Measurements from ENCODE around the gene ATP10A.

The ATP10A gene

GRCh38 chr15:25738171-25738965 is 124.8 kb downstream of the ATP10A start:
- no peaks in the 10 kb centered on the region for H3K4me1 ChIP-seq (ENCODE audit: insufficient read depth, low read length, severe bottlenecking)
- no peaks in the 10 kb centered on the region for H3F3A ChIP-seq (ENCODE audit: insufficient read depth, low read length)

GRCh38 chr15:25737218-25737643 is 125.9 kb downstream of the ATP10A start:
- H3K9me2 ChIP-seq (ENCODE audit: low read depth, low read length): no peaks in the 10 kb centered on the region
- no peaks in the 10 kb centered on the region for H3F3A ChIP-seq (ENCODE audit: insufficient read depth, low read length)
- H3K9me3 ChIP-seq (ENCODE audit: low read length): no peaks in the 10 kb centered on the region
- H3K79me2 ChIP-seq (ENCODE audit: insufficient read depth, low read length): no peaks in the 10 kb centered on the region
- H3K4me1 ChIP-seq (ENCODE audit: insufficient read depth, low read length, severe bottlenecking): no peaks in the 10 kb centered on the region
- H3K27me3 ChIP-seq (ENCODE audit: insufficient read depth, low read length): no peaks in the 10 kb centered on the region
- H4K20me1 ChIP-seq (ENCODE audit: insufficient read depth, low read length): no peaks in the 10 kb centered on the region
- no peak overlapping the region for H3K27ac ChIP-seq (ENCODE audit: low read depth, low read length, poor library complexity, severe bottlenecking)
- no peak overlapping the region for H3K4me2 ChIP-seq (ENCODE audit: low read length)
- H3K36me3 ChIP-seq (ENCODE audit: insufficient read depth, low read length): no peaks in the 10 kb centered on the region
- H2AFZ ChIP-seq (ENCODE audit: low read length): no peak overlapping the region
- no peak overlapping the region for H3K9ac ChIP-seq (ENCODE audit: low read length)
- no peak overlapping the region for H3K4me3 ChIP-seq (ENCODE audit: low read depth, low read length, poor library complexity, severe bottlenecking)
- TF ChIP-seq CTCF (IDR thresholded peaks at IDR 0.05; ENCODE audit: low read length) (no peak), EZH2 (IDR thresholded peaks at IDR 0.05; ENCODE audit: borderline replicate concordance, low read length) (no peak)

More at GRCh38 chr15:25738171-25738965, 124.8 kb downstream of the ATP10A start:
- Histone ChIP-seq H3K27ac (ENCODE audit: low read depth, low read length, poor library complexity, severe bottlenecking) (no peak overlapping the region), H3K9me2 (ENCODE audit: low read depth, low read length) (no peaks in the 10 kb centered on the region), H3K9ac (ENCODE audit: low read length) (no peak overlapping the region), H3K9me3 (ENCODE audit: low read length) (no peaks in the 10 kb centered on the region), H2AFZ (ENCODE audit: low read length) (no peak overlapping the region), H3K27me3 (ENCODE audit: insufficient read depth, low read length) (no peaks in the 10 kb centered on the region), H3K36me3 (ENCODE audit: insufficient read depth, low read length) (no peaks in the 10 kb centered on the region), H3K79me2 (ENCODE audit: insufficient read depth, low read length) (no peaks in the 10 kb centered on the region), H4K20me1 (ENCODE audit: insufficient read depth, low read length) (no peaks in the 10 kb centered on the region), H3K4me2 (ENCODE audit: low read length) (no peak overlapping the region), H3K4me3 (ENCODE audit: low read depth, low read length, poor library complexity, severe bottlenecking) (no peak overlapping the region)
- no peak for TF ChIP-seq CTCF (IDR thresholded peaks at IDR 0.05; ENCODE audit: low read length)
- TF ChIP-seq EZH2 (IDR thresholded peaks at IDR 0.05; ENCODE audit: borderline replicate concordance, low read length): no peak

GRCh38 chr15:25736461-25736860 is 126.7 kb downstream of the ATP10A start:
- no peaks in the 10 kb centered on the region for H3K79me2 ChIP-seq (ENCODE audit: insufficient read depth, low read length)
- no peak overlapping the region for H3K9ac ChIP-seq (ENCODE audit: low read length)
- no peaks in the 10 kb centered on the region for H3K36me3 ChIP-seq (ENCODE audit: insufficient read depth, low read length)
- TF ChIP-seq CTCF (IDR thresholded peaks at IDR 0.05; ENCODE audit: low read length) (no peak), EZH2 (IDR thresholded peaks at IDR 0.05; ENCODE audit: borderline replicate concordance, low read length) (no peak)
- H3K4me1 ChIP-seq (ENCODE audit: insufficient read depth, low read length, severe bottlenecking): no peaks in the 10 kb centered on the region
- no peaks in the 10 kb centered on the region for H3K27me3 ChIP-seq (ENCODE audit: insufficient read depth, low read length)
- H3K4me2 ChIP-seq (ENCODE audit: low read length): no peak overlapping the region
- no peaks in the 10 kb centered on the region for H3K9me3 ChIP-seq (ENCODE audit: low read length)
- H3K27ac ChIP-seq (ENCODE audit: low read depth, low read length, poor library complexity, severe bottlenecking): no peak overlapping the region
- H3K9me2 ChIP-seq (ENCODE audit: low read depth, low read length): no peaks in the 10 kb centered on the region
- H4K20me1 ChIP-seq (ENCODE audit: insufficient read depth, low read length): no peaks in the 10 kb centered on the region
- no peak overlapping the region for H2AFZ ChIP-seq (ENCODE audit: low read length)
- H3K4me3 ChIP-seq (ENCODE audit: low read depth, low read length, poor library complexity, severe bottlenecking): no peak overlapping the region
- no peaks in the 10 kb centered on the region for H3F3A ChIP-seq (ENCODE audit: insufficient read depth, low read length)
